ENCODE data around the gene SPEF1.

- TF ChIP-seq CTCF (IDR thresholded peaks at IDR 0.05; ENCODE audit: low read depth, low read length, poor library complexity, severe bottlenecking) (no peak), EZH2phosphoT487 (IDR thresholded peaks at IDR 0.05; ENCODE audit: borderline replicate concordance, low read length) (no peak)
These were observed 51.9 kb downstream of the SPEF1 start for GRCh38 chr20:3729378-3729777.

Data from DOHH2 (cell line).